H1 (cell line): Measurements from ENCODE around the gene MUC16. TPM values are rescaled to one million over a fixed set of nuclear protein-coding genes. Genes with fewer than 3 reads are reported as not detected.

Experiments used
- CTCF ChIA-PET: fragments of 300-600 bp; sonication (Branson Sonifier 250); formaldehyde crosslinking; loops from one replicate; lab custom pipeline; 2021; ENCODE audit not compliant: partially characterized antibody; lab: Charles Lee
- POLR2A ChIA-PET: fragments of 300-600 bp; sonication (Branson Sonifier 250); formaldehyde crosslinking; loops from one replicate; lab custom pipeline; 2021; ENCODE audit warnings: inconsistent platforms; ENCODE audit not compliant: partially characterized antibody; lab: Charles Lee
- DNase-seq, 2 experiments: peaks; one replicate each; pipeline versions ENCODE4 v3.0.0 to v3.0.0-alpha.2; 2010 to 2022; ENCODE audit warnings: low spot score in 2 of 2, low read depth in 1 of 2, mixed read lengths in 1 of 2
- FAIRE-seq: peaks from 2 replicates; lab custom pipeline; 2011; peaks lifted over from hg19 to GRCh38; lab: Jason Lieb, UNC
- H2AFZ ChIP-seq: 2 replicates; pipeline ENCODE4 v1.8.1; 2012; ENCODE audit warnings: low read length, inconsistent platforms
- H2AK5ac ChIP-seq: 2 replicates; pipeline ENCODE4 v1.6.1; 2013; ENCODE audit warnings: low read depth, low read length
- H2BK120ac ChIP-seq: replicated peaks from 2 replicates; pipeline ENCODE3; 2013; ENCODE audit warnings: low read depth, low read length, inconsistent platforms
- H2BK12ac ChIP-seq: 2 replicates; pipeline ENCODE4 v1.6.1; 2013; ENCODE audit warnings: low read depth, low read length
- H2BK15ac ChIP-seq: 2 replicates; pipeline ENCODE4 v1.6.1; 2013; ENCODE audit warnings: low read length
- H2BK20ac ChIP-seq: 2 replicates; pipeline ENCODE4 v1.6.1; 2013; ENCODE audit warnings: low read length
- H2BK5ac ChIP-seq: 2 replicates; pipeline ENCODE4 v1.6.1; 2013; ENCODE audit warnings: low read depth, low read length
- H3K14ac ChIP-seq: 2 replicates; pipeline ENCODE4 v1.6.1; 2013; ENCODE audit warnings: inconsistent platforms; ENCODE audit not compliant: insufficient read length
- H3K18ac ChIP-seq: 2 replicates; pipeline ENCODE4 v1.6.1; 2013; ENCODE audit warnings: low read length; ENCODE audit errors: extremely low read depth
- H3K23ac ChIP-seq: 2 replicates; pipeline ENCODE4 v1.6.1; 2013; ENCODE audit warnings: inconsistent platforms; ENCODE audit not compliant: insufficient read length
- H3K23me2 ChIP-seq: 2 replicates; pipeline ENCODE4 v1.6.1; 2013; ENCODE audit warnings: low read depth, low read length
- H3K27ac ChIP-seq: 2 replicates; pipeline ENCODE4 v1.6.1; 2011; ENCODE audit warnings: low read depth, low read length, inconsistent platforms
- H3K27me3 ChIP-seq, 4 experiments: replicated peaks in 1 of 4; 1 replicate in 1 of 4; 2 replicates in 3 of 4; pipeline versions ENCODE4 v1.6.1 to v1.8.1; 2011 to 2013; ENCODE audit warnings: low read length in 3 of 4, mild to moderate bottlenecking in 3 of 4, inconsistent platforms in 2 of 4, mixed read lengths in 2 of 4, moderate library complexity in 1 of 4; ENCODE audit not compliant: control insufficient read depth in 3 of 4, insufficient read depth in 3 of 4; ENCODE audit errors: extremely low read depth in 1 of 4
- H3K36me3 ChIP-seq, 4 experiments: 2 replicates each; pipeline versions ENCODE4 v1.6.1 to v1.8.1; 2011 to 2013; ENCODE audit warnings: mild to moderate bottlenecking in 4 of 4, low read length in 3 of 4, moderate library complexity in 2 of 4, control low read depth in 1 of 4, inconsistent platforms in 1 of 4; ENCODE audit not compliant: insufficient read depth in 4 of 4, control insufficient read depth in 2 of 4
- H3K4ac ChIP-seq: replicated peaks from 2 replicates; pipeline ENCODE3; 2013; ENCODE audit warnings: low read length, low read depth, mixed read lengths, inconsistent platforms; ENCODE audit not compliant: insufficient read length
- H3K4me1 ChIP-seq, 4 experiments: replicated peaks in 1 of 4; 1 replicate in 1 of 4; 2 replicates in 3 of 4; pipeline versions ENCODE4 v1.6.1 to v1.8.1; 2011 to 2013; ENCODE audit warnings: low read length in 3 of 4, inconsistent platforms in 2 of 4, mixed read lengths in 1 of 4; ENCODE audit not compliant: insufficient read depth in 4 of 4, control insufficient read depth in 3 of 4
- H3K4me2 ChIP-seq, 2 experiments: 2 replicates each; pipeline versions ENCODE4 v1.6.1 to v1.8.1; 2011 to 2013; ENCODE audit warnings: low read depth in 2 of 2, low read length in 2 of 2, control low read depth in 1 of 2, inconsistent platforms in 1 of 2, mild to moderate bottlenecking in 1 of 2; ENCODE audit not compliant: insufficient read depth in 1 of 2
- H3K4me3 ChIP-seq, 4 experiments: fragments of 200-600, 300-600 bp in 1 of 4; sonication (generic), shearing (Covaris generic), sonication (Bioruptor Twin) in 1 of 4; 2 replicates each; pipeline versions ENCODE4 v1.5.1 to v1.8.1; 2011 to 2016; ENCODE audit warnings: low read length in 4 of 4, low read depth in 3 of 4, control low read depth in 2 of 4, inconsistent platforms in 2 of 4, mild to moderate bottlenecking in 2 of 4, mixed read lengths in 1 of 4, moderate library complexity in 1 of 4; ENCODE audit not compliant: insufficient read depth in 2 of 4; ENCODE audit errors: extremely low read depth in 1 of 4
- H3K56ac ChIP-seq: replicated peaks from 2 replicates; pipeline ENCODE3; 2013; ENCODE audit warnings: low read depth, mild to moderate bottlenecking, mixed read lengths, low read length, inconsistent platforms; ENCODE audit not compliant: insufficient read length
- H3K79me1 ChIP-seq: 2 replicates; pipeline ENCODE4 v1.6.1; 2013; ENCODE audit warnings: low read depth, low read length, control low read depth
- H3K79me2 ChIP-seq, 2 experiments: 2 replicates each; pipeline versions ENCODE4 v1.6.1 to v1.8.1; 2012 to 2013; ENCODE audit warnings: low read length in 2 of 2, mild to moderate bottlenecking in 2 of 2, inconsistent platforms in 1 of 2; ENCODE audit not compliant: insufficient read depth in 2 of 2, control insufficient read depth in 1 of 2
- H3K9ac ChIP-seq, 4 experiments: replicated peaks in 1 of 4; 1 replicate in 1 of 4; 2 replicates in 3 of 4; pipeline versions ENCODE4 v1.6.1 to v1.8.1; 2011 to 2013; ENCODE audit warnings: low read depth in 3 of 4, low read length in 3 of 4, control low read depth in 2 of 4, mild to moderate bottlenecking in 2 of 4, moderate library complexity in 2 of 4, inconsistent platforms in 1 of 4; ENCODE audit errors: extremely low read depth in 1 of 4
- H3K9me3 ChIP-seq, 2 experiments: 2 replicates each; pipeline versions ENCODE4 v1.6.1 to v1.8.1; 2012 to 2013; ENCODE audit warnings: mild to moderate bottlenecking in 2 of 2, moderate library complexity in 2 of 2, control low read depth in 1 of 2, inconsistent platforms in 1 of 2, low read depth in 1 of 2, low read length in 1 of 2, mixed read lengths in 1 of 2; ENCODE audit not compliant: insufficient read depth in 2 of 2
- H4K20me1 ChIP-seq, 2 experiments: replicated peaks in 1 of 2; 2 replicates each; pipeline versions ENCODE3 to v1.8.1; 2011 to 2013; ENCODE audit warnings: inconsistent platforms in 2 of 2, low read length in 2 of 2, mild to moderate bottlenecking in 1 of 2; ENCODE audit not compliant: insufficient read depth in 2 of 2, control insufficient read depth in 1 of 2
- H4K5ac ChIP-seq: 2 replicates; pipeline ENCODE4 v1.6.1; 2013; ENCODE audit warnings: low read length, low read depth, mixed read lengths, inconsistent platforms; ENCODE audit not compliant: insufficient read length
- H4K8ac ChIP-seq: 2 replicates; pipeline ENCODE4 v1.8.0; 2013; ENCODE audit warnings: mild to moderate bottlenecking, moderate library complexity, low read length, inconsistent platforms; ENCODE audit not compliant: insufficient read depth; ENCODE audit errors: extremely low read depth
- H4K91ac ChIP-seq: replicated peaks from 2 replicates; pipeline ENCODE3; 2013; ENCODE audit warnings: low read length, mixed read lengths, inconsistent platforms; ENCODE audit not compliant: insufficient read length
- CEBPB ChIP-seq: IDR thresholded peaks from 2 replicates; pipeline ENCODE4 v1.6.1; 2012; ENCODE audit warnings: low read depth, low read length
- HDAC2 ChIP-seq, 2 experiments: fragments of 300-600 bp in 1 of 2; sonication (generic) in 1 of 2; IDR thresholded peaks; 2 replicates each; pipeline ENCODE4 v1.6.1; 2011 to 2012; ENCODE audit warnings: low read depth in 2 of 2, low read length in 2 of 2, mild to moderate bottlenecking in 2 of 2, moderate library complexity in 2 of 2, borderline replicate concordance in 1 of 2, inconsistent platforms in 1 of 2
- SAP30 ChIP-seq: fragments of 300-600 bp; sonication (generic); IDR thresholded peaks from 2 replicates; pipeline ENCODE4 v1.7.1; 2012; ENCODE audit warnings: low read length, moderate library complexity, mild to moderate bottlenecking, inconsistent platforms; ENCODE audit not compliant: insufficient read depth, insufficient replicate concordance
- SP2 ChIP-seq: IDR thresholded peaks from 2 replicates; pipeline ENCODE4 v1.6.1; 2012; ENCODE audit warnings: mild to moderate bottlenecking, low read length, inconsistent platforms
- TBP ChIP-seq: IDR thresholded peaks from 2 replicates; pipeline ENCODE4 v1.6.1; 2011; ENCODE audit warnings: low read depth, low read length, improper control_type of control experiment
- WGBS, 2 experiments: shearing (Covaris generic) in 1 of 2; methylation state at CpG; one replicate each; pipeline versions ENCODE4 v1.1.6 to v1.1.7; 2013 to 2015; ENCODE audit warnings: low lambda C conversion rate in 2 of 2, mixed read lengths in 2 of 2, inconsistent platforms in 1 of 2, low coverage in 1 of 2, missing lambda C conversion rate in 1 of 2; ENCODE audit not compliant: insufficient replicate concordance in 2 of 2, insufficient coverage in 1 of 2, insufficient read length in 1 of 2; ENCODE audit errors: extremely low coverage in 1 of 2, missing lambda C conversion rate in 1 of 2; 5-methylcytosine and 5-hydroxymethylcytosine counted together
- polyA plus RNA-seq, 7 experiments: library from polyadenylated mRNA; depleted of rRNA in 3 of 7; stranded (reverse) in 5 of 7; unstranded in 2 of 7; fragments of >200 nt in 5 of 7; fragments of 200-250 nt in 2 of 7; gene quantifications; 1 replicate in 5 of 7; 2 replicates in 1 of 7; 4 replicates in 1 of 7; pipeline versions ENCODE4 v1.2.1 to v1.2.3, GENCODE V29; 2011 to 2013; ENCODE audit warnings: missing spikeins in 2 of 7, mixed read lengths in 2 of 7
- total RNA-seq: library from RNA; stranded (reverse); fragmentation: NEBNext Ultra II Directional; extraction: Animal tissue kit (Norgen Biotek cat#: 25700); gene quantifications from 2 replicates; pipeline ENCODE4 v1.2.1, GENCODE V29; 2021

The MUC16 gene
- total and polyA plus RNA-seq, 2 of the 8 experiments (the other 6 are each of a cell fraction or from before 2014, with no cell fraction given): 0.17 to 0.60 TPM

- H3K23ac ChIP-seq: no peak overlapping the region
- H2AK5ac ChIP-seq: no peak overlapping the region
- H3K18ac ChIP-seq: no peak overlapping the region
- H3K79me1 ChIP-seq: no peaks in the 10 kb centered on the region
- no peaks in the 10 kb centered on the region for H3K27me3 ChIP-seq
- CTCF ChIA-PET: interaction anchor here (1.4 kb wide), 2 partner anchors 30 to 32 kb away, joined by 3 to 5 read pairs; no protein-coding TSS in a partner anchor
- no peak overlapping the region for H3K56ac ChIP-seq
- no peak overlapping the region for H3K4me2 ChIP-seq
- H3K4me3 ChIP-seq: no peak overlapping the region
- no peak overlapping the region for H2AFZ ChIP-seq
- no peaks in the 10 kb centered on the region for H3K36me3 ChIP-seq
- H2BK120ac ChIP-seq: no peak overlapping the region
- H3K4me1 ChIP-seq: no peaks in the 10 kb centered on the region
- no peak overlapping the region for H2BK15ac ChIP-seq
- H4K8ac ChIP-seq: no peak overlapping the region
- no peak overlapping the region for H3K27ac ChIP-seq
- no peak overlapping the region for H3K14ac ChIP-seq
- H2BK12ac ChIP-seq: no peak overlapping the region
- no peak overlapping the region for H4K5ac ChIP-seq
- H3K79me2 ChIP-seq: no peaks in the 10 kb centered on the region
- H3K9me3 ChIP-seq: no peaks in the 10 kb centered on the region
- no peaks in the 10 kb centered on the region for H3K23me2 ChIP-seq
- WGBS, 2 experiments: 85% methylated on average over 27 of the region's 27 CpGs; no CpG with 5 or more reads in 1 of the 2 experiments
- POLR2A ChIA-PET: no interaction called here
- no peak overlapping the region for H3K9ac ChIP-seq
- no peak for DNase-seq
- FAIRE-seq: no peak
- no peak overlapping the region for H4K91ac ChIP-seq
- no peak overlapping the region for H2BK20ac ChIP-seq
- no peak overlapping the region for H3K4ac ChIP-seq
- H2BK5ac ChIP-seq: no peak overlapping the region
- no peaks in the 10 kb centered on the region for H4K20me1 ChIP-seq
- TF ChIP-seq SAP30 (no peak), SP2 (no peak), TBP (no peak), CEBPB (no peak), HDAC2 (IDR thresholded peaks at IDR 0.05; ENCODE audit: borderline replicate concordance in 1 of 2, low read depth in 2 of 2, low read length in 2 of 2) (no peak)
These were observed 8.1 kb upstream of the MUC16 start for GRCh38 chr19:9018163-9018875.
